PC-3 (cell line): ENCODE data around the gene CFAP97D2. TPM values are rescaled to one million over a fixed set of nuclear protein-coding genes. Genes with fewer than 3 reads are reported as not detected.

Experiments used
- ATAC-seq: fragments of 200-7000 bp; cut with Tn5 transposase; 2 replicates; pipeline ENCODE4 v1.9.1; 2020; ENCODE audit warnings: mild to moderate bottlenecking, moderate library complexity
- Bru-seq: library from RNA; stranded (reverse); fragments of 400-500 nt; gene quantifications from one replicate; lab custom pipeline; 2021; lab: Mats Ljungman, UMichigan
- BruChase-seq, 2 experiments: library from RNA; stranded (reverse); fragments of 400-500 nt; gene quantifications; one replicate each; lab custom pipeline; 2021; lab: Mats Ljungman, UMichigan
- BruUV-seq: library from RNA; stranded (reverse); fragments of 400-500 nt; replicated peaks from 2 replicates; lab custom pipeline; 2021; lab: Mats Ljungman, UMichigan
- CTCF ChIA-PET: fragments of 300-600 bp; sonication (Branson Sonifier 250); formaldehyde crosslinking; loops from one replicate; lab custom pipeline; 2022; ENCODE audit warnings: antibody characterized with exemption; lab: Charles Lee
- POLR2A ChIA-PET: fragments of 300-600 bp; sonication (Branson Sonifier 250); formaldehyde crosslinking; loops from one replicate; lab custom pipeline; 2022; ENCODE audit warnings: antibody characterized with exemption; ENCODE audit not compliant: unreplicated experiment; lab: Charles Lee
- DNase-seq: peaks from one replicate; pipeline ENCODE4 v3.0.0-alpha.2; 2015
- H2AFZ ChIP-seq: fragments of 300-600 bp; sonication (generic); 2 replicates; pipeline ENCODE4 v1.6.0; 2016; ENCODE audit warnings: antibody characterized with exemption, low read length
- H3F3A ChIP-seq: fragments of 300-600 bp; sonication (generic); one replicate; pipeline ENCODE4 v1.6.0; 2017; ENCODE audit warnings: antibody characterized with exemption, low read length, control low read depth, mild to moderate bottlenecking; ENCODE audit not compliant: unreplicated experiment
- H3K27ac ChIP-seq: fragments of 300-600 bp; sonication (generic); 2 replicates; pipeline ENCODE4 v1.5.1; 2016; ENCODE audit warnings: mild to moderate bottlenecking, low read length
- H3K27me3 ChIP-seq: fragments of 300-600 bp; sonication (generic); 2 replicates; pipeline ENCODE4 v1.6.1; 2016; ENCODE audit warnings: low read length, mixed read lengths
- H3K36me3 ChIP-seq: fragments of 300-600 bp; sonication (generic); 2 replicates; pipeline ENCODE4 v1.6.1; 2016; ENCODE audit warnings: low read depth, mixed run types, low read length, mixed read lengths
- H3K4me1 ChIP-seq: fragments of 300-600 bp; sonication (generic); 2 replicates; pipeline ENCODE4 v1.5.1; 2016; ENCODE audit warnings: low read length; ENCODE audit not compliant: insufficient read depth
- H3K4me2 ChIP-seq: fragments of 300-600 bp; sonication (generic); 2 replicates; pipeline ENCODE4 v1.6.0; 2016; ENCODE audit warnings: low read length
- H3K4me3 ChIP-seq: fragments of 300-600 bp; sonication (generic); 2 replicates; pipeline ENCODE4 v1.5.1; 2016; ENCODE audit warnings: mild to moderate bottlenecking, low read length, mixed read lengths
- H3K79me2 ChIP-seq: fragments of 300-600 bp; sonication (generic); 2 replicates; pipeline ENCODE4 v1.6.1; 2017; ENCODE audit warnings: low read length, mixed read lengths
- H3K9ac ChIP-seq: fragments of 300-600 bp; sonication (generic); 2 replicates; pipeline ENCODE4 v1.6.0; 2016; ENCODE audit warnings: mild to moderate bottlenecking, low read length
- H3K9me2 ChIP-seq: fragments of 300-600 bp; sonication (generic); replicated peaks from 2 replicates; pipeline ENCODE4 v1.6.1; 2016; ENCODE audit warnings: mixed run types, low read length, mixed read lengths
- H3K9me3 ChIP-seq: fragments of 300-600 bp; sonication (generic); 2 replicates; pipeline ENCODE4 v1.6.1; 2016; ENCODE audit warnings: low read length, mixed read lengths
- H4K20me1 ChIP-seq: fragments of 300-600 bp; sonication (generic); 2 replicates; pipeline ENCODE4 v1.6.1; 2016; ENCODE audit warnings: low read length, mixed read lengths
- EZH2 ChIP-seq: fragments of 300-600 bp; sonication (generic); IDR thresholded peaks from one replicate; pipeline ENCODE4 v1.6.1; 2017; ENCODE audit warnings: antibody characterized with exemption, mild to moderate bottlenecking, low read length; ENCODE audit not compliant: unreplicated experiment
- EZH2phosphoT487 ChIP-seq: fragments of 300-600 bp; sonication (generic); IDR thresholded peaks from 2 replicates; pipeline ENCODE4 v1.6.1; 2018; ENCODE audit warnings: mild to moderate bottlenecking, antibody characterized with exemption, low read length, borderline replicate concordance
- intact Hi-C: fragments of 100-400 bp; cut with micrococcal nuclease; formaldehyde crosslinking; loops from 2 replicates; pipeline ENCODE4 v1.9.0; 2023
- long read RNA-seq: library from polyadenylated mRNA; unstranded; transcript quantifications from one replicate; pipeline ENCODE4 v2.0.0, GENCODE V29; 2021; ENCODE audit not compliant: unreplicated experiment
- total RNA-seq: library from RNA; depleted of rRNA; stranded (reverse); fragments of >200 nt; gene quantifications from 2 replicates; pipeline ENCODE4 v1.2.3, GENCODE V29; 2014; rRNA removed
- TF ChIP-seq, protein P1 (sequence below): fragments of 300-600 bp; sonication (generic); conservative IDR thresholded peaks from 2 replicates; pipeline ENCODE4 v1.5.1; 2017; ENCODE audit warnings: antibody characterized with exemption, low read depth, mild to moderate bottlenecking, low read length

CFAP97D2 gene
- total RNA-seq = not detected in 2 replicates
- Bru-seq, nascent RNA = percentile 2 among the genes with signal in this experiment
- BruChase-seq, experiment 1, labeled RNA remaining after a 6-hour chase = not detected
- percentile 2 among the genes with signal in this experiment for BruChase-seq, experiment 2, labeled RNA remaining after a 2-hour chase
- long read RNA-seq = 0 reads

DNA sequence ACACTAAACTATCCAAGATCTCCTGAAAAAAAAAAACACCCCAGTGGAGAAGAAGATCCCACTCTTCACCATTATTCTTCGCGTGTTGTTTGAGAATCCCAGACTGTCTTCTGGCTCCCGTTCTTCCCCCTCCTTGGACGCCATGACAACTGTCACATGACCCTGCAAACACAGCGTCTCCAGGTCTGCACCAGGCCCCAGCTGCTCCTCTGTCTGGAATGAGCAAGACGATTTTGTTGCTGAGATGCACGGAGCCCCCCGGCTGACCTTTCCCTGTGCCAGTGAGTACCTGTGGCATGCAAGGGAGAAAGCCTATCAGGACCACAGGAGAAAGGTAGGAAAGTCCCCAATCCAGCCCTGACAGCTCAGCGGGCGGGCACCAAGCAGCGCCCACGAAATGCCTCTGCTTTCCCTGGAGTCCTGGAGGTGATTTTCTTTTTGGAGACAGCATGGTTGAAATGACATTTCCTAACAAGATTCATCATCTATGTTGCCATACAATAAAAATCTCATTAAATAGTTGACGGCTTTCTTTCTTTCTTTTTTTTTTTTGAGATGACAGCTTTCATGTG is at the start of gene CFAP97D2:
Gene CFAP97D2 (plus strand): TSS at position 171 of the 572 bp plus-strand sequence. CDS start 74 bp downstream, at position 245.
- no peak within 1 kb of the TSS for H3K27ac ChIP-seq
- H3K9me3 ChIP-seq = no peaks in the 10 kb centered on the region
- ChIA-PET CTCF (no interaction called here), POLR2A (no interaction called here)
- H3K36me3 ChIP-seq = no peaks in the 10 kb centered on the region
- no peak within 1 kb of the TSS for H3K4me3 ChIP-seq
- no peaks in the 10 kb centered on the region for H3K4me1 ChIP-seq
- H4K20me1 ChIP-seq = no peaks in the 10 kb centered on the region
- no peak for TF ChIP-seq EZH2phosphoT487
- no peak for TF ChIP-seq EZH2
- TF ChIP-seq, protein P1, sequence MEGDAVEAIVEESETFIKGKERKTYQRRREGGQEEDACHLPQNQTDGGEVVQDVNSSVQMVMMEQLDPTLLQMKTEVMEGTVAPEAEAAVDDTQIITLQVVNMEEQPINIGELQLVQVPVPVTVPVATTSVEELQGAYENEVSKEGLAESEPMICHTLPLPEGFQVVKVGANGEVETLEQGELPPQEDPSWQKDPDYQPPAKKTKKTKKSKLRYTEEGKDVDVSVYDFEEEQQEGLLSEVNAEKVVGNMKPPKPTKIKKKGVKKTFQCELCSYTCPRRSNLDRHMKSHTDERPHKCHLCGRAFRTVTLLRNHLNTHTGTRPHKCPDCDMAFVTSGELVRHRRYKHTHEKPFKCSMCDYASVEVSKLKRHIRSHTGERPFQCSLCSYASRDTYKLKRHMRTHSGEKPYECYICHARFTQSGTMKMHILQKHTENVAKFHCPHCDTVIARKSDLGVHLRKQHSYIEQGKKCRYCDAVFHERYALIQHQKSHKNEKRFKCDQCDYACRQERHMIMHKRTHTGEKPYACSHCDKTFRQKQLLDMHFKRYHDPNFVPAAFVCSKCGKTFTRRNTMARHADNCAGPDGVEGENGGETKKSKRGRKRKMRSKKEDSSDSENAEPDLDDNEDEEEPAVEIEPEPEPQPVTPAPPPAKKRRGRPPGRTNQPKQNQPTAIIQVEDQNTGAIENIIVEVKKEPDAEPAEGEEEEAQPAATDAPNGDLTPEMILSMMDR = no peak
- no TSS peak for BruUV-seq
- H3K27me3 ChIP-seq = no peaks in the 10 kb centered on the region
- no peak within 1 kb of the TSS for H3K4me2 ChIP-seq
- intact Hi-C loops = no loop called here
- no peaks in the 10 kb centered on the region for H3K79me2 ChIP-seq
- no peaks in the 10 kb centered on the region for H3F3A ChIP-seq
- DNase-seq (no peak), ATAC-seq (no peak)
- H2AFZ ChIP-seq = no peak within 1 kb of the TSS
- no peaks in the 10 kb centered on the region for H3K9me2 ChIP-seq
- no peak within 1 kb of the TSS for H3K9ac ChIP-seq

GRCh38 chr13:114129649-114130062 is 49.4 kb upstream of the CFAP97D2 start:
- Histone ChIP-seq H2AFZ (no peak overlapping the region), H3K9me2 (no peaks in the 10 kb centered on the region), H3K79me2 (peaks cover 67% of the 10 kb centered on the region), H3K4me1 (peaks cover 22% of the 10 kb centered on the region), H3K27me3 (no peaks in the 10 kb centered on the region), H3K27ac (peak overlapping the region; percentile 80), H3K36me3 (no peaks in the 10 kb centered on the region), H3F3A (peaks cover 4% of the 10 kb centered on the region), H4K20me1 (no peaks in the 10 kb centered on the region), H3K4me2 (peak overlapping the region; percentile 87), H3K9me3 (no peaks in the 10 kb centered on the region), H3K4me3 (peak overlapping the region; percentile 69; the same call in 1 of the 2 replicates), H3K9ac (peak overlapping the region; percentile 36)
- DNase-seq (no peak), ATAC-seq (no peak)
- no TSS peak for BruUV-seq
- intact Hi-C loops = no loop called here
- no peak for TF ChIP-seq EZH2
- TF ChIP-seq, protein P1 = no peak
- no peak for TF ChIP-seq EZH2phosphoT487
- POLR2A ChIA-PET = no interaction called here
- CTCF ChIA-PET = no interaction called here
